NB4 (cell line): ENCODE results near the gene MARCOL.

Experiments
- POLR2A ChIP-seq: IDR thresholded peaks from 2 replicates; pipeline ENCODE4 v1.6.1; 2011; ENCODE audit warnings: mild to moderate bottlenecking; ENCODE audit not compliant: insufficient read length; ENCODE audit errors: extremely low read depth
- TF ChIP-seq, protein P1 (sequence below): IDR thresholded peaks from one replicate; pipeline ENCODE4 v1.5.1; 2012; ENCODE audit warnings: low read depth, low read length

DNA sequence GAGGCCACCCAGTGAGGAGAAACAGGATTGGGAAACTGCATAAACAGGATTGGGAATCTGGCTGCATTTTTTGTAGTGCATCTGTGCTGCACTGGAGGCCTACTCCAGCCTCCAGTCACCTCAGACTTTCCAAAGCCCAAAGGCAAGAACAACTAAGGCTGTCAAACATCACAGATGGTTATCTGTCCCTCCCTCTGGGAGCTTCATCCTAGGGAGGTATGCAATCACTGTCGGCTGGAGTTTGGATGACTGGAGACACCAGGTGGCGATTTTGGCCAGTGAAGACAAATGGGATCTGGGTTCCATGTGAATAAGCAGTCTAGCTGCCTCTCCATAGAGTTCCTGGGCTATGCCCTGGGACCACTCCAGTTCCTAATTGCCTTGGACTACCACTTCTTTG lies 21.0 kb downstream of the MARCOL start:
- no peak for TF ChIP-seq POLR2A
- TF ChIP-seq, protein P1, sequence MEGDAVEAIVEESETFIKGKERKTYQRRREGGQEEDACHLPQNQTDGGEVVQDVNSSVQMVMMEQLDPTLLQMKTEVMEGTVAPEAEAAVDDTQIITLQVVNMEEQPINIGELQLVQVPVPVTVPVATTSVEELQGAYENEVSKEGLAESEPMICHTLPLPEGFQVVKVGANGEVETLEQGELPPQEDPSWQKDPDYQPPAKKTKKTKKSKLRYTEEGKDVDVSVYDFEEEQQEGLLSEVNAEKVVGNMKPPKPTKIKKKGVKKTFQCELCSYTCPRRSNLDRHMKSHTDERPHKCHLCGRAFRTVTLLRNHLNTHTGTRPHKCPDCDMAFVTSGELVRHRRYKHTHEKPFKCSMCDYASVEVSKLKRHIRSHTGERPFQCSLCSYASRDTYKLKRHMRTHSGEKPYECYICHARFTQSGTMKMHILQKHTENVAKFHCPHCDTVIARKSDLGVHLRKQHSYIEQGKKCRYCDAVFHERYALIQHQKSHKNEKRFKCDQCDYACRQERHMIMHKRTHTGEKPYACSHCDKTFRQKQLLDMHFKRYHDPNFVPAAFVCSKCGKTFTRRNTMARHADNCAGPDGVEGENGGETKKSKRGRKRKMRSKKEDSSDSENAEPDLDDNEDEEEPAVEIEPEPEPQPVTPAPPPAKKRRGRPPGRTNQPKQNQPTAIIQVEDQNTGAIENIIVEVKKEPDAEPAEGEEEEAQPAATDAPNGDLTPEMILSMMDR: no peak
